OCI-LY3 (cell line): ENCODE measurements around the gene AK9.

Experiments
- EZH2phosphoT487 ChIP-seq: fragments of 200-600 bp; shearing (Covaris generic); IDR thresholded peaks from 2 replicates; pipeline ENCODE4 v1.6.1; 2018; ENCODE audit warnings: antibody characterized with exemption, mixed run types, low read depth
- TF ChIP-seq, protein P1 (sequence below): fragments of 200-600, 300-600 bp; sonication (generic); IDR thresholded peaks from 2 replicates; pipeline ENCODE4 v1.5.1; 2014; ENCODE audit warnings: antibody characterized with exemption, low read length, low read depth

DNA sequence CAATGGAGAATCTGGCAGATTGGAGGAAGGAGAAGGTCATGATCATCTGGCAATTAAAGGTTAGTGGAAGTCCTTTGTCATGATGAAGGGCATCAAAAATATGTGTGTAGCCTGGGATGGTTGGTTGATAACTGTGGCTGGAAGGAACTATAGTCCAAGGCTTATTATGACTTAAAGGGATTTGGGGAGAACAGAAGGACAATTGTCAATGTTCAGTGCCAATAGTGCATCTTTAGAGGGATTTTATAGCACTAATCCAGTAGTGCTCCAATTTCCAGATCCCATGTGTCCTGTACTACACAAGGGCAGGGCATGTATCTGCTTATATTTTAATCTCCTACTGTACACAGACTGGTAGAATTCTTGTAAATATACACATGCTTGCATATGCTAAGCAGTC is 203.0 kb downstream of the AK9 start:
- TF ChIP-seq, protein P1, sequence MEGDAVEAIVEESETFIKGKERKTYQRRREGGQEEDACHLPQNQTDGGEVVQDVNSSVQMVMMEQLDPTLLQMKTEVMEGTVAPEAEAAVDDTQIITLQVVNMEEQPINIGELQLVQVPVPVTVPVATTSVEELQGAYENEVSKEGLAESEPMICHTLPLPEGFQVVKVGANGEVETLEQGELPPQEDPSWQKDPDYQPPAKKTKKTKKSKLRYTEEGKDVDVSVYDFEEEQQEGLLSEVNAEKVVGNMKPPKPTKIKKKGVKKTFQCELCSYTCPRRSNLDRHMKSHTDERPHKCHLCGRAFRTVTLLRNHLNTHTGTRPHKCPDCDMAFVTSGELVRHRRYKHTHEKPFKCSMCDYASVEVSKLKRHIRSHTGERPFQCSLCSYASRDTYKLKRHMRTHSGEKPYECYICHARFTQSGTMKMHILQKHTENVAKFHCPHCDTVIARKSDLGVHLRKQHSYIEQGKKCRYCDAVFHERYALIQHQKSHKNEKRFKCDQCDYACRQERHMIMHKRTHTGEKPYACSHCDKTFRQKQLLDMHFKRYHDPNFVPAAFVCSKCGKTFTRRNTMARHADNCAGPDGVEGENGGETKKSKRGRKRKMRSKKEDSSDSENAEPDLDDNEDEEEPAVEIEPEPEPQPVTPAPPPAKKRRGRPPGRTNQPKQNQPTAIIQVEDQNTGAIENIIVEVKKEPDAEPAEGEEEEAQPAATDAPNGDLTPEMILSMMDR, result no peak
- TF ChIP-seq EZH2phosphoT487, result no peak
